HG03558 (cell line): Measurements from ENCODE around the gene BIRC6.
"Not testable (repeated sequence)": the region's sequence is repeated elsewhere in the genome, so short reads cannot be mapped to it uniquely, and the experiment has no call there.

Source experiments
- ATAC-seq: cut with Tn5 transposase; IDR thresholded peaks from one replicate; pipeline ENCODE4 v1.9.1; 2021; ENCODE audit warnings: moderate number of reproducible peaks; ENCODE audit not compliant: unreplicated experiment; ENCODE audit errors: extremely low read depth

BIRC6 gene

GRCh38 chr2:32572030-32572429, 215.2 kb downstream of the BIRC6 start:
- no peak for ATAC-seq

GRCh38 chr2:32572737-32573136, 215.9 kb downstream of the BIRC6 start:
- no peak for ATAC-seq

GRCh38 chr2:32591669-32592463, 235.0 kb downstream of the BIRC6 start:
- peak; percentile 52 for ATAC-seq

- ATAC-seq: no peak
Observed at GRCh38 chr2:32594573-32594972, 237.8 kb downstream of the BIRC6 start.

- no peak for ATAC-seq
Observed at GRCh38 chr2:32611366-32611765, 254.5 kb downstream of the BIRC6 start.

- no peak for ATAC-seq
Observed at GRCh38 chr2:32611771-32612170, 254.9 kb downstream of the BIRC6 start.

GRCh38 chr2:32614084-32614483, 257.3 kb downstream of the BIRC6 start:
- ATAC-seq: no peak

GRCh38 chr2:32617599-32618189, 260.9 kb downstream of the BIRC6 start:
- ATAC-seq: no peak

- no peak for ATAC-seq
Observed at GRCh38 chr2:32622570-32623310, 265.9 kb downstream of the BIRC6 start.

- ATAC-seq: no peak
Observed at GRCh38 chr2:32623311-32623706, 266.5 kb downstream of the BIRC6 start.

GRCh38 chr2:32624812-32625211, 268.0 kb downstream of the BIRC6 start:
- no peak for ATAC-seq

GRCh38 chr2:32626639-32627221, 269.9 kb downstream of the BIRC6 start:
- no peak for ATAC-seq

GRCh38 chr2:32627441-32627813, 270.6 kb downstream of the BIRC6 start:
- ATAC-seq: peak; percentile 17

GRCh38 chr2:32627814-32628579, 271.2 kb downstream of the BIRC6 start, which contains the start of gene TTC27:
TSS of gene TTC27 (plus strand) at chr2:32628050. CDS start at chr2:32628293, 243 bp downstream.
- peak; percentile 100 for ATAC-seq

- ATAC-seq: no peak
Observed at GRCh38 chr2:32632089-32632488, 275.3 kb downstream of the BIRC6 start.

- ATAC-seq: no peak
Observed at GRCh38 chr2:32633040-32633439, 276.2 kb downstream of the BIRC6 start.

GRCh38 chr2:32638548-32638947, 281.7 kb downstream of the BIRC6 start:
- ATAC-seq: not testable (repeated sequence)

GRCh38 chr2:32641180-32641579, 284.4 kb downstream of the BIRC6 start:
- no peak for ATAC-seq

GRCh38 chr2:32647180-32647651, 290.4 kb downstream of the BIRC6 start:
- no peak for ATAC-seq
